Right lobe of liver (tissue), 4 donors: ENCODE measurements around the gene EFCAB5.

Source experiments
- POLR2A ChIP-seq: fragments of 450-650 bp; IDR thresholded peaks from one replicate; pipeline ENCODE4 v1.6.1; 2017; ENCODE audit warnings: antibody characterized with exemption, mild to moderate bottlenecking
- TF ChIP-seq, protein P1 (sequence below), 4 donors: fragments of 200-600 bp in 3 of 4; fragments of 450-650 bp in 1 of 4; IDR thresholded peaks; one replicate each; pipeline versions ENCODE4 v1.5.1 to v1.8.0; 2016 to 2022; ENCODE audit warnings: antibody characterized with exemption in 4 of 4, mild to moderate bottlenecking in 2 of 4
- donor health status: DM: no; HTN: no; CAD: no.
- donor health status: DM: no; HTN: no; CAD: no.
- donor health status: DM: no; HTN: yes; CAD: no.

- TF ChIP-seq, protein P1, sequence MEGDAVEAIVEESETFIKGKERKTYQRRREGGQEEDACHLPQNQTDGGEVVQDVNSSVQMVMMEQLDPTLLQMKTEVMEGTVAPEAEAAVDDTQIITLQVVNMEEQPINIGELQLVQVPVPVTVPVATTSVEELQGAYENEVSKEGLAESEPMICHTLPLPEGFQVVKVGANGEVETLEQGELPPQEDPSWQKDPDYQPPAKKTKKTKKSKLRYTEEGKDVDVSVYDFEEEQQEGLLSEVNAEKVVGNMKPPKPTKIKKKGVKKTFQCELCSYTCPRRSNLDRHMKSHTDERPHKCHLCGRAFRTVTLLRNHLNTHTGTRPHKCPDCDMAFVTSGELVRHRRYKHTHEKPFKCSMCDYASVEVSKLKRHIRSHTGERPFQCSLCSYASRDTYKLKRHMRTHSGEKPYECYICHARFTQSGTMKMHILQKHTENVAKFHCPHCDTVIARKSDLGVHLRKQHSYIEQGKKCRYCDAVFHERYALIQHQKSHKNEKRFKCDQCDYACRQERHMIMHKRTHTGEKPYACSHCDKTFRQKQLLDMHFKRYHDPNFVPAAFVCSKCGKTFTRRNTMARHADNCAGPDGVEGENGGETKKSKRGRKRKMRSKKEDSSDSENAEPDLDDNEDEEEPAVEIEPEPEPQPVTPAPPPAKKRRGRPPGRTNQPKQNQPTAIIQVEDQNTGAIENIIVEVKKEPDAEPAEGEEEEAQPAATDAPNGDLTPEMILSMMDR (IDR thresholded peaks at IDR 0.05), result no peak
- TF ChIP-seq POLR2A, result no peak
Measured at GRCh38 chr17:30086896-30087295, 145.5 kb downstream of the EFCAB5 start.
